Measurements from ENCODE around the gene RTN4R.
"Not testable (repeated sequence)": the region's sequence is repeated elsewhere in the genome, so short reads cannot be mapped to it uniquely, and the experiment has no call there.

RTN4R gene

DNA sequence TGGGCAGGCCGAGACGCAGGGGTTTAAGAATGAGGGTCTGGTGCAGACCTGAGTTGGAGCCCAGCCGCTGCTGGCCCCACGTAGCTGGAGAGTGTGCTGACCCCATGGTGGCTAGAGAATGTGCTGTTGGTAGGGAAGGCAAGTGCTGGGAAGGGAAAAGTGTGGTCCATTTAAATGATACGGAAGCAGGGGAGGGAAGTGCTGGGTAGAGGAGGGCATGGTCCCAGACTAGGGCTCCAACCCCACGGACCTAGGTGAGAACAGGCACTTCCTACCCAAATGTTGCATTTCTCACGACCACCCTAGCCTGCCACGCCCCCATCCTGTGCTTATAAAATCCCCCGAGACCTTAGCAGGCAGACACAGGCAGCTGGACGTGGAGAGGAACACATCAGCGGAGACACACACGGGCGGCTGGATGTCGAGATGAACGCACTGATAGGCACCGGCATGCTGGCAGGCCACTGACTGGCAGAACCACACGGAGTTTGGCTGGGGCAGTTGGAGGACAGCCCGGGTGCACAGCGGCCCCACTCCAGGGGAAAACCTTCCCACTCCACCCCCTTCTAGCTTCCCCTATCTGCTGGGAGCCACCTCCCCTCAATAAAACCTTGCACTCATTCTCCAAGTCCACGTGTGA is 18.8 kb upstream of the RTN4R start:
- DNase-seq (ENCODE audit: low read depth) = not testable (repeated sequence)

DNA sequence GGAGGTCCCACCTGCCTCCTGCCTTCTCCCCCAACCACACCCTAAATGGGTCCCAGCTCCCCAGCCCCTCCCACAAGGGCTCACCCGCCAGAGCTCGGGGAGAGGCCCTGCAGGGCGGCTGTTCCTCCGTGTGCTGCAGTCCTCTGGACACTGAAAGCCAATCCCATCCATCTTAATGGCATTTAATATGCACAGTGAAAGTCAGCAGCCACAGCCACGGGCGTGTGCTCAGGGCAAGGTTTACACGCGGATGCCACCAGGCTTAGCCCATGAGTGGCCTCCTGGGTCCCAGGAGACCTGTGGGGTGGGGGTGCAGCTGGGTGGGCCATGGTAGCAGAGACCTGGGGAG is 18.2 kb upstream of the RTN4R start:
- not testable (repeated sequence) for DNase-seq (ENCODE audit: low read depth)

- DNase-seq (ENCODE audit: low read depth) = peak; percentile 70
These were observed 17.6 kb upstream of the RTN4R start for GRCh38 chr22:20285473-20286311.

- DNase-seq (ENCODE audit: low read depth) = no peak
These were observed 16.5 kb upstream of the RTN4R start for GRCh38 chr22:20284471-20285086.

DNA sequence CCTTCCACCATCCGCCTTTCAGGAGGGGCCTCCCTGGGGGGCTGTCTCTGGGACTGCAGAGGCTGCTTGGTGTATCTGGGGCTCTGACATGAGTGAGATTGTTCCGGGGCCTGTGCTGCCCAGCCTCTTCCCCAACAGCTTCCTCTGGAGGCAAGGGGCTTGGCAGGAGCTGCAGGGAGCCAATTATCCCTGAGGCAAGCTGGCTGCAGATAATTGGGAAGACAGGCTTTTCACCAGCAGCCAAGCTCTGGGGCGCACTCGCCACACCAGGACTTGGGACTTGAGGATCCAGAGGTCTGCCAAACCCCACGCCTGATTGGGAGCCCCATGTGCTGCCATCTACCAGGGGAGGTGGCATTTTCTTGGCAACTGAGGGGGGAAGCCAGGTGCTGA is 15.6 kb upstream of the RTN4R start:
- DNase-seq (ENCODE audit: low read depth) = no peak

DNA sequence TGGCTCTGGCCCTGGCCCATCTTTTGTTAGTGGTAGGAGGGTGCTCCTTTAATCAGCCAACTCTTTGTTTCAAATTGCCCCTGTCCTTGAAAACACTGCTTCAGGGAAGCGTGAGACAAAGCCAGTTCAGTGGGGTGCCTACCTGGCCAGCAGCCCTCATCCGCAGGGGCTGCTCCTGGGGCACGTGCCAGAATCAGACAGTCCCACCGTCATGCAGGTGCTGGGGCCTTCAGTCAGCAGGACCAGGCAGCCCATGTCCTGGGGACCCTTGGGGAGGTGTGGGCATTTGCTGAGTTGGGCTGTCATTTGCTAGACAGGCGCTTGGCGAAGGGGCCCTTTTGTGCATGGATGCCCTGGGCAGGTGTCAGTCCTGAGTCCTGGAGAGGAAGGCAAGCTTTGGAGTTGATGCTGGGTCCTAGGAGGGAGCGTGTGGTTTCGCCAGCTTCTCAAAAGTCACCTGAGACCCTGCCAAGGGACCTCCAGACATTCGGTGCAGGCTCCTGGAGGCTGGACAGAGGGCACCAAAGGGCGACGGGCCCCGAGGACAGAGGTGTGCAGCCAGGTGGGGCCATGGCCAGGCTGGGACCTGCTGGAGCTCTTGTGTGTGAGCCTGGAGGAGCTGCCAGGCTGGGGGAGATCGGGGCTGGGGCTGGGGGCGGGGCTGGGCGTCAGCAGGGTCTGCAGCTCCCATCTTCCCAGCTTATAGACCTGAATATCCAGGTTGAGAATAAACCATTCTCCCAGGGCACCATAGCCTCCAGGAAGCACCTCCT is 15.0 kb upstream of the RTN4R start:
- DNase-seq (ENCODE audit: low read depth) = no peak

DNA sequence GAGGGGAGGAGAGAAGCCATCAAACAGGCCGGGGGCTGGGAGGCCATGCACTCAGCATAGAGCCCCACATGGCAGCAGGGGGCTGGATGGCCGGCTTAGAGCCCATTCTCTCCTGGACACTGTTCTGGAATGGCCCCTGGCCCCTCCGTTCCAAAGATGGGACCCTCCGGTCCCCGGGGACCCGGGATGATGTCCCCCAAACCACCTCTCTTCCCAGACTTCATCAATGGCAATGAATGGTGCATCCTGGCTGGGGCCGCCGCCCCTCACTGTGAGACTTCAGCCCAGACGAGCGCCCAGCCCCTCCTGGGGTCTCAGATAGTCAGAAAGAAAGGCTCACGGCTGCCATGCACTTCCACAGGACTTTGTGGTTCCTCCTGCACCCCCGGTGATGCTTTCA is 13.8 kb upstream of the RTN4R start:
- no peak for DNase-seq (ENCODE audit: low read depth)

GRCh38 chr22:20281473-20281872 is 13.4 kb upstream of the RTN4R start:
- not testable (repeated sequence) for DNase-seq (ENCODE audit: low read depth)

DNA sequence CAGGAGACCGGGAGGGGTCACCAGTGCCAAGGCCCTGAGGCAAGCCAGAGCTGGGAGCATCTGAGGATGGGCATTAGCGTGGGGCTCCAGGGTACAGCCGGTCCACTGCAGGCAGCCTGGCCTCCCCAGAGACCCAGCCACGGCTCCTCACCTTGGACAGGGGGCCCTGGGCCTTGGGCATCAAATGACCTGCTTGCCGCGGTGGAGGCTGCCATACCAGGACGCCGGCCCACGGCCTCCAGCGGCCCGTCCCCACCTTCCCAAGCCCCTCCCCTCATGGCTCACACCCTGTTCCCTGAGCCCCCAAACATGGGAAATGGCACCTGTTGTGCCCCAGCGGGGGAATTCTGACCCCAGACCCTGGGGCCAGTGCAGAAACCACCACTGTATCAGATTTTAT is 12.7 kb upstream of the RTN4R start:
- DNase-seq (ENCODE audit: low read depth) = no peak

DNA sequence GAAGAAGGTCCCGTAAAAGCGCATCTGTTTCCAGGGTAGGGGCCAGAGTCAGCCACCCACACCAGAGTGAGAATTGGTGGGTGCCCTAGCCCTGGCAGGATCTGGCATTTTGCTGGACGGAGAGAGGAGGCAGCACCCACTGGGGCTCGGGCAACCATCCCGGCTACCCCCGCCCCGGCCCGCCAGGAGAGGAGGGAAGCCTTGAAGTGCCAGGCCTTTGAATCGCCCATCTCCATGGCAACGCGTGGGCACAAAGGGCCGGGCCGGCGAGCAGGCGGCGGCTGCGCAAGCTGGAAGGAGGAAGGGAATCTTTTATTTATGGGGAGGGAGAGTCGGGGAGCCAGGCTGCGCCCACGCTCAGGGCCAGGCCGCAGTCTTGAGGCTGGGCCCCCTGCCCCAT is 12.0 kb upstream of the RTN4R start:
- DNase-seq (ENCODE audit: low read depth) = not testable (repeated sequence)

GRCh38 chr22:20279662-20280134 is 11.6 kb upstream of the RTN4R start:
- no peak for DNase-seq (ENCODE audit: low read depth)

GRCh38 chr22:20278726-20279490 is 10.8 kb upstream of the RTN4R start:
- DNase-seq (ENCODE audit: low read depth) = not testable (repeated sequence)

DNA sequence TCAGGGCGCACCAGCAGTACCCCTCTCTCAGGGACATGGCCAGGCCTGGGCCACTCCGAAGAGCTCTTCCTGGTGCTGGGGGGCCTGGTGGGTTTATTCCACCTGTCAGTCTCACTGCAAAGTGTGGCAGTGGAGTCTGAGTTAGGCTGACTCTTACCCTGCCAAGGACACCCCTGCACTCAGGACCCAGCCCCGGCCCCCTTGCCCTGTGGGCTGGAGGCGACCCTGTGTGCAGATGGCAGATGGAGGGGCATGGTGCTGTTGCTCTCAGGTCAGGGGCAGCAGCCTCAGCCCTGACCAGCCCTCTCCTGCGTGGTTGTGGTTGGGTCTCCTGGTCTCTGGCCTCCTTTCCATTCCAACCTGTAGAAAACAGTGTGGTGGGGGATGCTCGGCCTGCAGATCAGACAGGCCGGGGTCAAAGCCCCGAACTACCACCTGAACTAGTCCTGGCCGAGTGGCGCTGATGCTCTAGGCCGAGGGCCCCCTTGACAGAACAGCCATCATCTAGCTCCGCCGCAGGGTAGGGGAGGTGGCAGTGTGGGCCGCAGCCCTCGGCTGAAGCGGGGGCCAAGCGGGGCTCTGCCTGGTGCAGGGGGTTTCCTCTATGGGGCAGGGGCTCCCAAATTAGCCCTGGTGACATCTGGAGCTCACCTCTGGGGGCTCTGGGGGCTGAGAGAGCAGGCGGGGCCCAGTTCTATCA is 10.0 kb upstream of the RTN4R start:
- DNase-seq (ENCODE audit: low read depth) = not testable (repeated sequence)

GRCh38 chr22:20276468-20276867 is 8.3 kb upstream of the RTN4R start:
- no peak for DNase-seq (ENCODE audit: low read depth)

GRCh38 chr22:20275836-20276235 is 7.7 kb upstream of the RTN4R start:
- no peak for DNase-seq (ENCODE audit: low read depth)

- not testable (repeated sequence) for DNase-seq (ENCODE audit: low read depth)
These were observed 7.2 kb upstream of the RTN4R start for GRCh38 chr22:20275325-20275724.

DNA sequence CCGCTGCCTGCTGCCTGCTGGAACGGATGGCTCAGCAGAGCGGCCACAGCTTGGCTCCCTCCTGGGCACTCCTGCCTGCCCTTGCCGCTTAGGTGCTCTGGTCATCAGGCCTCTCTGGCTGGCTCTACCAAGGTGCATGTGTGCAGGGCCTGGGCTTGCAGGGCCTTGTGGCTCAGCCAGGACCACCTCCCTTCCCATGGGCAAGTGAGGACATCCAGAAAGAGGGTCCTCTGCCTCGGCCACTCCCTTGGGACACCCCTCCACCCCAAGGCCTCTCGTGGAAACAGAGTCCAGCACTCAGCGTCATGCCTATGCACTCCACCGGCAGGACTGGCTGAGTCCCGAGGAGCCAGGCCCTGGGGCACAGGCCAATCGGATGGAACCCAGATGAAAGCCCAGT is 6.3 kb upstream of the RTN4R start:
- DNase-seq (ENCODE audit: low read depth) = not testable (repeated sequence)

GRCh38 chr22:20273758-20274181 is 5.7 kb upstream of the RTN4R start:
- no peak for DNase-seq (ENCODE audit: low read depth)

DNA sequence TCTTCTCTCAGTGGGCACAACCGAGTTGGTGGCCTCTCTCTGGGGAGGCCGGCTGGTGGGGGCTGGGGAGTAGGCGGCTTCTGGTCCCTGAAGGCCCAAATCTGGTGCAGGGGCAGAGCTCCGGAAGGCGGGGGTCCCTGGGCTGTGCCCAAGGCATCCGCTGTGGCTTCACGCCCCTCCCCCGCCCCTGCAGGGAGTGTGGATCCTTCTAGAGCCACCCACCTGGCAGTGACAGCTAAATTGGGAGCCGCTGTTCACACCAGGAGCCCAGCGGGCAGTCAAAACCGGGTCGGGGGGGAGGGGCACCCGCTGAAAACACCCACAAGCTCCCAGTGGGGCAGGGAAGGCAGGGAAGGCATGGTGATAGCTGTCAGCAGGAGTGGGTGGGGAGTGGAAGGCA is 4.6 kb upstream of the RTN4R start:
- no peak for DNase-seq (ENCODE audit: low read depth)

GRCh38 chr22:20272174-20272573 is 4.1 kb upstream of the RTN4R start:
- no peak for DNase-seq (ENCODE audit: low read depth)

Data from stimulated activated CD8-positive, alpha-beta memory T cell treated with anti-CD3 and anti-CD28 coated beads, Interleukin-15, amount 100 ng/mL, for 1 hour (primary cell).